MM.1S (cell line): Measurements from ENCODE around the gene SEMA3A.

ENCODE experiments used
- CTCF ChIP-seq: fragments of 300-600 bp; sonication (generic); IDR thresholded peaks from 2 replicates; pipeline ENCODE4 v1.5.1; 2016; ENCODE audit warnings: antibody characterized with exemption, low read length, mixed read lengths
- EZH2 ChIP-seq: fragments of 300-600 bp; sonication (generic); optimal IDR thresholded peaks from 2 replicates; pipeline ENCODE3; 2017; ENCODE audit warnings: low read depth, mild to moderate bottlenecking, antibody characterized with exemption, low read length, mixed read lengths

GRCh38 chr7:84136336-84136735 lies 58.3 kb downstream of the SEMA3A start:
- TF ChIP-seq CTCF = no peak
- no peak for TF ChIP-seq EZH2
